Esophagus squamous epithelium (tissue), 5 donors: ENCODE measurements around the gene SH3PXD2A. TPM values are rescaled to one million over a fixed set of nuclear protein-coding genes. Genes with fewer than 3 reads are reported as not detected.

Experiments
- DNase-seq: peaks from one replicate; lab custom pipeline; 2025; lab: John Stamatoyannopoulos, UW
- H3K27ac ChIP-seq, 4 donors: fragments of 200-600 bp; sonication (generic); one replicate each; pipeline ENCODE4 v1.5.1; 2016 to 2019; ENCODE audit warnings: mild to moderate bottlenecking in 1 of 4
- H3K27me3 ChIP-seq, 4 donors: fragments of 200-600 bp; sonication (generic); 1 replicate in 3 of 4; 2 replicates in 1 of 4; pipeline versions ENCODE4 v1.5.1 to v1.6.0; 2017 to 2021; ENCODE audit warnings: antibody characterized with exemption in 1 of 4
- H3K36me3 ChIP-seq, 3 donors: fragments of 200-600 bp; sonication (generic); one replicate each; pipeline ENCODE4 v1.5.1; 2016 to 2019
- H3K4me1 ChIP-seq, 3 donors: fragments of 200-600 bp; sonication (generic); one replicate each; pipeline ENCODE4 v1.5.1; 2017 to 2019
- H3K4me3 ChIP-seq, 4 donors: fragments of 200-600 bp; sonication (generic); 1 replicate in 3 of 4; 2 replicates in 1 of 4; pipeline ENCODE4 v1.5.1; 2016 to 2019; ENCODE audit warnings: mild to moderate bottlenecking in 2 of 4, moderate library complexity in 1 of 4
- H3K9me3 ChIP-seq, 3 donors: fragments of 200-600 bp; sonication (generic); one replicate each; pipeline ENCODE4 v1.5.1; 2016 to 2019
- POLR2A ChIP-seq, 4 donors: fragments of 450-650 bp; IDR thresholded peaks; one replicate each; pipeline ENCODE4 v1.6.1; 2017; ENCODE audit warnings: antibody characterized with exemption in 4 of 4, mild to moderate bottlenecking in 4 of 4, moderate library complexity in 3 of 4
- WGBS, 2 donors: methylation state at CpG; one replicate each; pipeline ENCODE4 v1.1.5; 2018; 5-methylcytosine and 5-hydroxymethylcytosine counted together
- intact Hi-C: fragments of 100-400 bp; cut with DNase I; formaldehyde crosslinking; loops from one replicate; pipeline ENCODE4 v1.15.0; 2022
- total RNA-seq, 4 donors: library from RNA; depleted of rRNA; stranded (reverse); fragments of >200 nt; gene quantifications; one replicate each; pipeline ENCODE4 v1.1.0, GENCODE V29; 2016
- TF ChIP-seq, protein P1 (sequence below), 6 experiments: fragments of 450-650 bp in 4 of 6; fragments of 200-600 bp in 2 of 6; sonication (generic) in 2 of 6; IDR thresholded peaks; one replicate each; pipeline ENCODE4 v1.5.1; 2016 to 2019; ENCODE audit warnings: antibody characterized with exemption in 6 of 6, mild to moderate bottlenecking in 4 of 6, moderate library complexity in 4 of 6
- donor health status: DM: yes; HTN: yes; CAD: no.

The SH3PXD2A gene
- total RNA-seq, 4 donors from 2014 or later: 25.1 to 57.8 (median 42.7) TPM

DNA sequence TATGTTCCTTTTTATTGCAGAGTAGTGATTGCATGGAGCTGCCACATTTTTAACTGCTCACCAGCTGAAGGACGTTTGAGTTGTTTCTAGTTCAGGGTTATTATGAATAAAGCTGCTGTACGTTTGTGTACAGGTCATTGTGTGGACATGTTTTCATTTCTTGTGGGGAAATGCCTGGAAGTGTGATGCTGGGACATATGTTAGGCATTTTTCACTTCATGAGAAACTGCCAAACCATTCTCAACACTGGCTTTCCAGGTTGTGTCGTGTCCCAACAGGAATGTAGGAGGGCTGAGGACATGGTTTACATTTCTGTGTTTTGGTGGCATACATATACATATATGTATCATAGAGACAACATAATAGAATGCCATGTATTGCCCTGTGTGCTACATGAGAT is 288.8 kb downstream of the SH3PXD2A start:
- intact Hi-C loops: no loop called here
- Histone ChIP-seq H3K27me3 (peaks cover 0 to 12% (median 0%) of the 10 kb centered on the region in 4 donors), H3K4me3 (no peak overlapping the region), H3K27ac (no peak overlapping the region), H3K4me1 (no peaks in the 10 kb centered on the region), H3K9me3 (no peaks in the 10 kb centered on the region), H3K36me3 (no peaks in the 10 kb centered on the region)
- TF ChIP-seq POLR2A (IDR thresholded peaks at IDR 0.05): no peak
- DNase-seq: no peak
- WGBS, 2 donors: 14 to 17% methylated on average over 3 of the region's 3 CpGs

DNA sequence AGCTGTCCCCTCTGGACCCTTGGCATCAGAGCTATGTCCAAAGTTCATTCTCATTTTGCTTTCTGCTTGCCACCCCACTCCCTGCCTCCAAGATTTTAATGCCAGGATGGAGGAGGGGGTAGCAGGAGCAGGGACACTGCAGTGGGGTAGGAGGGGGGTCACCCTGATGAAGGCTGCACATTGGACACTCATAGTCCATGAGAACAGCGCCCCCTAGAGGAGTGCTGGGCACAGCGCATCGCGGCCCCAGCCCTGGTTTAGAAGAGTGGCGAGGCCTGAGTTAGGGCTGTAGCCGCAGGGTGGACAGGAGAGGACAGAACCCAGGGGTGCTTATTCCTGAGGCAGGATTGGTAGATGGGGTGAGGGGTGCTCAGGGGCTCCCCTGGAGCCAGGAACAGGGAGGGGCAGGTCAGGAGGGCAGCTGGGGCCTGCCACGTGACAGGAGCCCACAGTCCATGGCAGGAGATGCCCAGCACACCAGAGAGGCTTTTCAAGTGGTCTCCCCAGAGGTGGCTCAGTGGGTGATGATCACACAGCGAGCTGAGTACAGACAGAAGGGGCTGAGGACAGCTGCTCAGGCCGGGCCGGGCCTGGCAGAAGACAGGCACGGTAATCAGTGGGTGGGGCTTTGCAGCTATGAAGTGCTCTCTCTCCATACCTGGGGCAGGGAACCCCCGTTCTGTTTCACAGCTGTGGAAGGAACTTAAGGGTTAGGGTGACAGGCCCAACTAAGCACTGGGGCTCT is 290.4 kb downstream of the SH3PXD2A start:
- intact Hi-C loops: no loop called here
- Histone ChIP-seq H3K9me3 (peaks cover 0 to 3% (median 0%) of the 10 kb centered on the region in 3 donors), H3K4me3 (no peak overlapping the region), H3K36me3 (no peaks in the 10 kb centered on the region), H3K4me1 (no peaks in the 10 kb centered on the region), H3K27ac (no peak overlapping the region), H3K27me3 (peaks cover 0 to 18% (median 0%) of the 10 kb centered on the region in 4 donors)
- no peak for TF ChIP-seq POLR2A (IDR thresholded peaks at IDR 0.05)
- TF ChIP-seq, protein P1, sequence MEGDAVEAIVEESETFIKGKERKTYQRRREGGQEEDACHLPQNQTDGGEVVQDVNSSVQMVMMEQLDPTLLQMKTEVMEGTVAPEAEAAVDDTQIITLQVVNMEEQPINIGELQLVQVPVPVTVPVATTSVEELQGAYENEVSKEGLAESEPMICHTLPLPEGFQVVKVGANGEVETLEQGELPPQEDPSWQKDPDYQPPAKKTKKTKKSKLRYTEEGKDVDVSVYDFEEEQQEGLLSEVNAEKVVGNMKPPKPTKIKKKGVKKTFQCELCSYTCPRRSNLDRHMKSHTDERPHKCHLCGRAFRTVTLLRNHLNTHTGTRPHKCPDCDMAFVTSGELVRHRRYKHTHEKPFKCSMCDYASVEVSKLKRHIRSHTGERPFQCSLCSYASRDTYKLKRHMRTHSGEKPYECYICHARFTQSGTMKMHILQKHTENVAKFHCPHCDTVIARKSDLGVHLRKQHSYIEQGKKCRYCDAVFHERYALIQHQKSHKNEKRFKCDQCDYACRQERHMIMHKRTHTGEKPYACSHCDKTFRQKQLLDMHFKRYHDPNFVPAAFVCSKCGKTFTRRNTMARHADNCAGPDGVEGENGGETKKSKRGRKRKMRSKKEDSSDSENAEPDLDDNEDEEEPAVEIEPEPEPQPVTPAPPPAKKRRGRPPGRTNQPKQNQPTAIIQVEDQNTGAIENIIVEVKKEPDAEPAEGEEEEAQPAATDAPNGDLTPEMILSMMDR (IDR thresholded peaks at IDR 0.05): peak in 5 of 6 experiments; percentile 4 to 40 (median 24)
- WGBS, 2 donors: 57 to 100% methylated on average over 4 to 6 of the region's 12 CpGs
- DNase-seq: no peak

DNA sequence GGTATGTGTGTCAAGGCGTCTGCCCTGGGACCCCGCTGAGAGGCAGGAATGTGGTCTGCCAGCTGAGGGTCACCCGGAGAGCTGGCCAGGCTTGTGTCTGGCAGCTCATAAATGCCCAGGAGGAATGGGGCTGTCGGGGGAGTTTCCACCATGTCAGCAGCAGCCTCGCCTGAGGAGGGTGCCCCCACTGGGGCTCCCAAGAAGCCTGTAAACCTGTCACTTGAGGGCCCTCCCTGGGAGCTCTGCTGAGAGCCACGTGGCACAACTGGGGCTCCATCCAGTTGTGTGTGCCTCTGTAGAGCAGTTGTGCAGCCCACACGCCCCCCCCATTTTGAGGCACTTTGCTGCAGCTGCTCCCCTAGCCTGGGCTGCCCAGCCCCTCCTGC is 291.3 kb downstream of the SH3PXD2A start:
- Histone ChIP-seq H3K4me1 (no peaks in the 10 kb centered on the region), H3K36me3 (no peaks in the 10 kb centered on the region), H3K27ac (no peak overlapping the region), H3K9me3 (peaks cover 0 to 3% (median 0%) of the 10 kb centered on the region in 3 donors), H3K27me3 (peaks cover 0 to 22% (median 0%) of the 10 kb centered on the region in 4 donors), H3K4me3 (no peak overlapping the region)
- no CpG with 5 or more reads among the region's 7 CpGs for WGBS, 2 donors
- intact Hi-C loops: no loop called here
- TF ChIP-seq POLR2A (IDR thresholded peaks at IDR 0.05): no peak
- TF ChIP-seq, protein P1 (IDR thresholded peaks at IDR 0.05): no peak
- no peak for DNase-seq

DNA sequence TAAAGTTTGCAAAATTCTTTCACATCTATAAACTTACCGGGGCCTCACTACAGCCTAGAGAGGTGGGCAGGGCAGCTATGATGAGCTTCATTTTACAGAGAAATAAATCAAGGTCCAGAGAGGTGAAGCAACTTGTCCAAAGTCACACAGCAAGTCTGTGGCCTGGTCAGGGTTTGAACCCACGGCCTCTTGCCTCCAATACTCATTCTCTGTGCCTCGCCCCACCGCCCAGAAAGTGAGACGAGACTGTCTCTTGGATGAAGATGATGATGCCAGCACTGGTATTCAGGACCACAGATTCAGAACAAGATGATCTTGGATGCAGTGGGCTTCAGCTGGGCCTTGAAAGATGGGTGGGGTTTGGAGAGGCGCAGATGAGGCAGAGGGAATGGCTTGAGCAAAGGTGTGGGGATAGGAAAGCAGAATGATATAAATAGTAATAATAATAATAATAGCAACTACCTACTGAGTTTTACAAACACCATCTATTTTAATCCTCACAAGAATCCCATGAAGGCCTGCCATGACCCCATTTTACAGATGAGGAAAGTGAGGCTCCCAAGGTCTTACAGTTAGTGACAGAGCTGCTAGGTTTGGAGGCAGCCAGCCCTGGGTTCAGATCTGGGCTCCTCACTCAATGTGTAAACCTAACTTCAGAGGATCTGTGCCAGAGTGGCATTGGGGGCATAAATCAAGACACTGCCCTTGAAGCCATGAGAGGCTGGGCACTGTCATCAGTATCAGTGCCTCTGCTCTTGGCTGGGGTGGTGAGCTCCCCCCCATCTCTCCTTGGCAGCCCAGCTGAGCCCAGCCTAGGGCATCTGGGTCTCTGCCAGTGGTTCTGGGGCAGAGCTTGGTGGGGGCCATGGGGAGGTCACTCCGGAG is 291.9 kb downstream of the SH3PXD2A start:
- DNase-seq: no peak
- WGBS, 2 donors: 82 to 86% methylated on average over 6 of the region's 7 CpGs
- no peak for TF ChIP-seq POLR2A (IDR thresholded peaks at IDR 0.05)
- TF ChIP-seq, protein P1 (IDR thresholded peaks at IDR 0.05): no peak
- no peak overlapping the region for H3K4me3 ChIP-seq
- intact Hi-C loops: no loop called here
- H3K9me3 ChIP-seq: peaks cover 0 to 3% (median 0%) of the 10 kb centered on the region in 3 donors
- no peak overlapping the region for H3K27ac ChIP-seq
- H3K4me1 ChIP-seq: no peaks in the 10 kb centered on the region
- H3K27me3 ChIP-seq: peaks cover 0 to 27% (median 0%) of the 10 kb centered on the region in 4 donors
- no peaks in the 10 kb centered on the region for H3K36me3 ChIP-seq

DNA sequence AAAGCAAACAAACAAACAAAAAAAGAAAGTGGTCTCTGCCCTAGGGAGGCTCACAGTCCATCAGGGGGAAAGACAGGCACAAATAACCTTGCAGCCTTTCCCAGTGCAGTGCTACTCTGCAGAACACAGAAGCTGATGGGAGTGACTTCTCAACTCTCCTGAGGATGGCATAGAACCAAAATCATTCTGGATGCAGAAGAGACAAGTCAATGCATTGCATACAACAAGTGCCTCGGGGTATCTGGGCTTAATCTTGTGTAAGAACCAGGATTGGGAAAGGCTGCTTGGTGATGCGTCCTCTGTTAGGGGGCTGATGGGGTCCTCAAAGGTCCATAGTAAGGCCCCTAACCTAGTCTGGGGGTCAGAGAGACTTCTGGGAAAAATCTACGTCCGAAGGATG is 293.0 kb downstream of the SH3PXD2A start:
- Histone ChIP-seq H3K4me1 (no peaks in the 10 kb centered on the region), H3K27me3 (peaks cover 0 to 30% (median 0%) of the 10 kb centered on the region in 4 donors), H3K9me3 (peaks cover 0 to 3% (median 0%) of the 10 kb centered on the region in 3 donors), H3K27ac (no peak overlapping the region), H3K36me3 (no peaks in the 10 kb centered on the region), H3K4me3 (no peak overlapping the region)
- 41 to 51% methylated on average over 4 of the region's 4 CpGs for WGBS, 2 donors
- no peak for TF ChIP-seq POLR2A (IDR thresholded peaks at IDR 0.05)
- TF ChIP-seq, protein P1 (IDR thresholded peaks at IDR 0.05): no peak
- intact Hi-C loops: no loop called here
- no peak for DNase-seq
